Transverse colon (tissue), 4 donors: ENCODE measurements around the gene RNF10.

Experiments used
- EP300 ChIP-seq: sonication (generic); formaldehyde crosslinking; IDR thresholded peaks from one replicate; pipeline ENCODE4 v1.6.1; 2017; ENCODE audit warnings: antibody characterized with exemption, low read depth
- POLR2A ChIP-seq: fragments of 450-650 bp; IDR thresholded peaks from one replicate; pipeline ENCODE4 v1.6.1; 2016; ENCODE audit warnings: antibody characterized with exemption, mild to moderate bottlenecking, moderate library complexity
- POLR2AphosphoS5 ChIP-seq, 3 donors: sonication (generic); formaldehyde crosslinking; IDR thresholded peaks; one replicate each; pipeline ENCODE4 v1.6.1; 2016; ENCODE audit warnings: antibody characterized with exemption in 3 of 3
- TF ChIP-seq, protein P1 (sequence below), 5 experiments: fragments of 200-600 bp in 3 of 5; fragments of 450-650 bp in 2 of 5; sonication (generic) in 3 of 5; IDR thresholded peaks; 1 replicate in 2 of 5; 2 replicates in 3 of 5; pipeline ENCODE4 v1.5.1; 2016 to 2017; ENCODE audit warnings: antibody characterized with exemption in 5 of 5, inconsistent platforms in 3 of 5, mild to moderate bottlenecking in 2 of 5, moderate library complexity in 1 of 5

DNA sequence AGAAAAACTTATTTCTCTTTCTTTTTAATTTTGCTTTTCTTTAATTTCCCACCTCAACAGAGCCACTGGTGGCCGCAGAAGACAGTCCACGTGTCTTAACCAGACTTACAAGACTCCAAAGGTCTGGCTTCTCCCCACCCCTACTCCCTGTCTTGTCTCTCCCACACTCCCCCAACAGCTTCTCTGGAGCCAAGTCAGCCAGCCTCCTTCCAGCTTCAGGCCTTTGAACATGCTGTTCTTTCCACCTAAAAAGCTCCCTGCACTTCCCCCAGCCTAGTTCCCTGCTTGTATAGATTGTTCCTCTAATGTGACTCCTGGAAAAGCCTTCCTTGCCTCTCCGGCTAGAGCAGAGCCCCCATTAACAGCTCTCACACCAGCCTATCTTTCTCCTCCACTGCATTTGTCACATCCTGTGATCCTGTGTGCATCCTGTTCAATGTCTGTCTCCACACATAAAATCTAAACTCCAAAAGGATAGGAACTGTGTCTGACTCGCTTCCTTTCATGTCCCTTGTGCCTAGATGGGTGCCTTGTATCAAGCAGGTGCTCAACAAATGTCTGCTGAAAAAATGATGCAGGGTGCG is 46.0 kb upstream of the RNF10 start:
- TF ChIP-seq POLR2AphosphoS5 (IDR thresholded peaks at IDR 0.05) = no peak
- TF ChIP-seq, protein P1, sequence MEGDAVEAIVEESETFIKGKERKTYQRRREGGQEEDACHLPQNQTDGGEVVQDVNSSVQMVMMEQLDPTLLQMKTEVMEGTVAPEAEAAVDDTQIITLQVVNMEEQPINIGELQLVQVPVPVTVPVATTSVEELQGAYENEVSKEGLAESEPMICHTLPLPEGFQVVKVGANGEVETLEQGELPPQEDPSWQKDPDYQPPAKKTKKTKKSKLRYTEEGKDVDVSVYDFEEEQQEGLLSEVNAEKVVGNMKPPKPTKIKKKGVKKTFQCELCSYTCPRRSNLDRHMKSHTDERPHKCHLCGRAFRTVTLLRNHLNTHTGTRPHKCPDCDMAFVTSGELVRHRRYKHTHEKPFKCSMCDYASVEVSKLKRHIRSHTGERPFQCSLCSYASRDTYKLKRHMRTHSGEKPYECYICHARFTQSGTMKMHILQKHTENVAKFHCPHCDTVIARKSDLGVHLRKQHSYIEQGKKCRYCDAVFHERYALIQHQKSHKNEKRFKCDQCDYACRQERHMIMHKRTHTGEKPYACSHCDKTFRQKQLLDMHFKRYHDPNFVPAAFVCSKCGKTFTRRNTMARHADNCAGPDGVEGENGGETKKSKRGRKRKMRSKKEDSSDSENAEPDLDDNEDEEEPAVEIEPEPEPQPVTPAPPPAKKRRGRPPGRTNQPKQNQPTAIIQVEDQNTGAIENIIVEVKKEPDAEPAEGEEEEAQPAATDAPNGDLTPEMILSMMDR (IDR thresholded peaks at IDR 0.05) = no peak
- TF ChIP-seq POLR2A = no peak
- no peak for TF ChIP-seq EP300
